IMR-90 (cell line): ENCODE measurements around the gene DOCK4. TPM values are rescaled to one million over a fixed set of nuclear protein-coding genes. Genes with fewer than 3 reads are reported as not detected.

ENCODE experiments used
- ATAC-seq: fragments of 200-7000 bp; cut with Tn5 transposase; 2 replicates; pipeline ENCODE4 v1.9.1; 2020; ENCODE audit warnings: low read depth, mild to moderate bottlenecking, moderate library complexity
- BruUV-seq: library from RNA; stranded (reverse); fragments of 400-500 nt; replicated peaks from 2 replicates; lab custom pipeline; 2021; lab: Mats Ljungman, UMichigan
- CTCF ChIA-PET: fragments of 300-600 bp; formaldehyde crosslinking; extraction: SDS; loops from one replicate; lab custom pipeline; 2021; ENCODE audit warnings: antibody characterized with exemption; lab: Yijun Ruan, JAX
- POLR2A ChIA-PET: fragments of 300-600 bp; sonication (Branson Sonifier 250); formaldehyde crosslinking; loops from one replicate; lab custom pipeline; 2022; ENCODE audit warnings: antibody characterized with exemption; ENCODE audit not compliant: unreplicated experiment; lab: Charles Lee
- DNase-seq: peaks from one replicate; pipeline ENCODE4 v3.0.0; 2013
- H2AFZ ChIP-seq: replicated peaks from 2 replicates; pipeline ENCODE3; 2013; ENCODE audit warnings: low read length, mild to moderate bottlenecking; ENCODE audit not compliant: poor library complexity
- H2AK5ac ChIP-seq: 2 replicates; pipeline ENCODE4 v1.6.1; 2013; ENCODE audit warnings: low read depth, low read length, inconsistent platforms
- H2AK9ac ChIP-seq: replicated peaks from 2 replicates; pipeline ENCODE3; 2013; ENCODE audit warnings: mild to moderate bottlenecking, low read depth, low read length, moderate library complexity; ENCODE audit not compliant: poor library complexity
- H2BK120ac ChIP-seq: 2 replicates; pipeline ENCODE4 v1.6.1; 2013; ENCODE audit warnings: low read depth, low read length, inconsistent platforms
- H2BK15ac ChIP-seq: 3 replicates; pipeline ENCODE4 v1.6.1; 2013; ENCODE audit warnings: low read depth, low read length, inconsistent platforms
- H2BK20ac ChIP-seq: 2 replicates; pipeline ENCODE4 v1.6.1; 2013; ENCODE audit warnings: low read depth, mild to moderate bottlenecking, inconsistent platforms, low read length, moderate library complexity
- H2BK5ac ChIP-seq: 2 replicates; pipeline ENCODE4 v1.6.1; 2013; ENCODE audit warnings: mild to moderate bottlenecking, low read depth, low read length, inconsistent platforms; ENCODE audit not compliant: poor library complexity, severe bottlenecking
- H3K14ac ChIP-seq: replicated peaks from 2 replicates; pipeline ENCODE4 v1.6.1; 2013; ENCODE audit warnings: low read depth, low read length, inconsistent platforms
- H3K18ac ChIP-seq: 2 replicates; pipeline ENCODE4 v1.6.1; 2013; ENCODE audit warnings: low read depth, low read length, control low read depth
- H3K23ac ChIP-seq: 2 replicates; pipeline ENCODE4 v1.6.1; 2013; ENCODE audit warnings: low read depth, low read length, inconsistent platforms
- H3K27ac ChIP-seq: 2 replicates; pipeline ENCODE4 v1.5.1; 2013; ENCODE audit warnings: mild to moderate bottlenecking, control low read depth, low read length; ENCODE audit not compliant: insufficient read depth
- H3K27me3 ChIP-seq: 2 replicates; pipeline ENCODE4 v1.6.1; 2013; ENCODE audit warnings: low read length; ENCODE audit not compliant: control insufficient read depth, insufficient read depth
- H3K36me3 ChIP-seq: 2 replicates; pipeline ENCODE4 v1.6.1; 2013; ENCODE audit warnings: low read length, mixed read lengths; ENCODE audit not compliant: control insufficient read depth, insufficient read depth
- H3K4ac ChIP-seq: 2 replicates; pipeline ENCODE4 v1.6.1; 2013; ENCODE audit warnings: low read depth, low read length, inconsistent platforms
- H3K4me1 ChIP-seq: 2 replicates; pipeline ENCODE4 v1.6.1; 2013; ENCODE audit warnings: low read length, mixed read lengths; ENCODE audit not compliant: control insufficient read depth, insufficient read depth
- H3K4me2 ChIP-seq: 2 replicates; pipeline ENCODE4 v1.6.1; 2013; ENCODE audit warnings: low read depth, mild to moderate bottlenecking, control low read depth, low read length, moderate library complexity
- H3K4me3 ChIP-seq: 2 replicates; pipeline ENCODE4 v1.5.1; 2013; ENCODE audit warnings: low read depth, mild to moderate bottlenecking, control low read depth, low read length, moderate library complexity; ENCODE audit not compliant: insufficient read depth
- H3K56ac ChIP-seq: 2 replicates; pipeline ENCODE4 v1.6.1; 2013; ENCODE audit warnings: low read length, inconsistent platforms; ENCODE audit not compliant: insufficient read depth; ENCODE audit errors: extremely low read depth
- H3K79me1 ChIP-seq, 2 experiments: 2 replicates each; pipeline ENCODE4 v1.6.1; 2013; ENCODE audit warnings: low read length in 2 of 2, inconsistent platforms in 1 of 2, low read depth in 1 of 2
- H3K9ac ChIP-seq: 2 replicates; pipeline ENCODE4 v1.6.1; 2013; ENCODE audit warnings: low read depth, low read length, control low read depth
- H3K9me1 ChIP-seq: 2 replicates; pipeline ENCODE4 v1.6.1; 2013; ENCODE audit warnings: low read length, inconsistent platforms; ENCODE audit not compliant: insufficient read depth
- H3K9me3 ChIP-seq: 2 replicates; pipeline ENCODE4 v1.6.1; 2013; ENCODE audit warnings: low read length; ENCODE audit not compliant: control insufficient read depth, insufficient read depth
- H4K20me1 ChIP-seq: 2 replicates; pipeline ENCODE4 v1.6.1; 2013; ENCODE audit warnings: low read length, inconsistent platforms; ENCODE audit not compliant: insufficient read depth
- H4K5ac ChIP-seq: 2 replicates; pipeline ENCODE4 v1.6.1; 2013; ENCODE audit warnings: mild to moderate bottlenecking, low read depth, low read length, control low read depth
- H4K8ac ChIP-seq, 2 experiments: 2 replicates each; pipeline ENCODE4 v1.6.1; 2013; ENCODE audit warnings: low read depth in 2 of 2, low read length in 2 of 2, control low read depth in 1 of 2, inconsistent platforms in 1 of 2
- H4K91ac ChIP-seq: 2 replicates; pipeline ENCODE4 v1.6.1; 2013; ENCODE audit warnings: low read depth, low read length, inconsistent platforms; ENCODE audit not compliant: insufficient read depth
- BHLHE40 ChIP-seq: fragments of 150-350 bp; IDR thresholded peaks from 2 replicates; pipeline ENCODE4 v1.6.1; 2016; ENCODE audit warnings: mild to moderate bottlenecking, low read depth, low read length
- CEBPB ChIP-seq: IDR thresholded peaks from 2 replicates; pipeline ENCODE4 v1.6.1; 2012; ENCODE audit warnings: low read depth, low read length, improper control_type of control experiment
- CHD1 ChIP-seq: IDR thresholded peaks from 2 replicates; pipeline ENCODE4 v1.6.1; 2012; ENCODE audit warnings: low read depth, low read length, improper control_type of control experiment
- CTCF ChIP-seq: conservative IDR thresholded peaks from 2 replicates; pipeline ENCODE4 v1.5.1; 2012; ENCODE audit warnings: mild to moderate bottlenecking, low read depth, low read length, improper control_type of control experiment
- ELK1 ChIP-seq: fragments of 150-350 bp; IDR thresholded peaks from 2 replicates; pipeline ENCODE4 v1.6.1; 2016; ENCODE audit warnings: low read depth, mild to moderate bottlenecking, low read length, moderate library complexity, borderline replicate concordance
- FOS ChIP-seq: fragments of 150-350 bp; IDR thresholded peaks from 2 replicates; pipeline ENCODE4 v1.6.1; 2016; ENCODE audit warnings: low read depth, low read length
- MAFK ChIP-seq: IDR thresholded peaks from 2 replicates; pipeline ENCODE4 v1.6.1; 2012; ENCODE audit warnings: low read depth, low read length, improper control_type of control experiment
- MAZ ChIP-seq: IDR thresholded peaks from 2 replicates; pipeline ENCODE4 v1.6.1; 2012; ENCODE audit warnings: low read depth, mild to moderate bottlenecking, low read length, improper control_type of control experiment, moderate library complexity, borderline replicate concordance
- MXI1 ChIP-seq: IDR thresholded peaks from 2 replicates; pipeline ENCODE4 v1.6.1; 2012; ENCODE audit warnings: low read depth, mild to moderate bottlenecking, low read length, moderate library complexity, borderline replicate concordance
- NFE2L2 ChIP-seq: fragments of 150-350 bp; IDR thresholded peaks from 2 replicates; pipeline ENCODE4 v1.6.1; 2016; ENCODE audit warnings: low read depth, mild to moderate bottlenecking, low read length
- POLR2A ChIP-seq: IDR thresholded peaks from 2 replicates; pipeline ENCODE4 v1.6.1; 2012; ENCODE audit warnings: mild to moderate bottlenecking, low read depth, low read length
- RAD21 ChIP-seq: IDR thresholded peaks from 2 replicates; pipeline ENCODE4 v1.6.1; 2012; ENCODE audit warnings: low read length, improper control_type of control experiment
- RCOR1 ChIP-seq: IDR thresholded peaks from 2 replicates; pipeline ENCODE4 v1.6.1; 2012; ENCODE audit warnings: mild to moderate bottlenecking, low read length, improper control_type of control experiment; ENCODE audit not compliant: insufficient replicate concordance
- RFX5 ChIP-seq: IDR thresholded peaks from 2 replicates; pipeline ENCODE4 v1.8.0; 2012; ENCODE audit warnings: low read depth, mild to moderate bottlenecking, low read length, moderate library complexity
- SMC3 ChIP-seq: fragments of 150-350 bp; IDR thresholded peaks from 2 replicates; pipeline ENCODE4 v1.6.1; 2016; ENCODE audit warnings: low read depth, mild to moderate bottlenecking, antibody characterized with exemption, low read length, moderate library complexity
- USF2 ChIP-seq: fragments of 150-350 bp; IDR thresholded peaks from 2 replicates; pipeline ENCODE4 v1.6.1; 2017; ENCODE audit warnings: mild to moderate bottlenecking, antibody characterized with exemption, low read length, low read depth
- WGBS, 2 experiments: methylation state at CpG; one replicate each; pipeline versions ENCODE4 v1.1.5 to v1.1.7; 2013; ENCODE audit warnings: missing lambda C conversion rate in 2 of 2; ENCODE audit not compliant: insufficient read length in 1 of 2; ENCODE audit errors: extremely low coverage in 2 of 2; 5-methylcytosine and 5-hydroxymethylcytosine counted together
- dilution Hi-C: fragments of 300-500 bp; cut with HindIII; formaldehyde crosslinking; loops from one replicate; pipeline ENCODE4 v1.14.3; 2018; ENCODE audit warnings: low sequenced_read_pairs; ENCODE audit not compliant: unreplicated experiment
- in situ Hi-C: fragments of 300-500 bp; cut with MboI; formaldehyde crosslinking; loops from 3 replicates; pipeline ENCODE4 v1.14.3; 2019; ENCODE audit warnings: low sequenced_read_pairs, inconsistent platforms, mixed read lengths
- intact Hi-C: fragments of 100-400 bp; cut with micrococcal nuclease; formaldehyde crosslinking; loops from 2 replicates; pipeline ENCODE4 v1.10.0; 2022
- polyA plus RNA-seq, 3 experiments: library from polyadenylated mRNA; depleted of rRNA; stranded (reverse); fragments of >200 nt; gene quantifications; 2 replicates each; pipeline ENCODE4 v1.2.3, GENCODE V29; 2012; ENCODE audit warnings: low replicate concordance in 1 of 3
- total RNA-seq: library from RNA; depleted of rRNA; stranded (reverse); fragments of >200 nt; gene quantifications from 2 replicates; pipeline ENCODE4 v1.2.3, GENCODE V29; 2012

The DOCK4 gene
- total and polyA plus RNA-seq, 2 of the 4 experiments (the other 2 are of a cell fraction) = 4.4 to 12.2 TPM

GRCh38 chr7:112086496-112087254 is 119.5 kb downstream of the DOCK4 start:
- intact Hi-C loops (no loop called here), in situ Hi-C loops (no loop called here), dilution Hi-C loops (no loop called here)
- H2BK20ac ChIP-seq = no peak overlapping the region; the same call in 1 of the 2 replicates
- H2BK15ac ChIP-seq = no peak overlapping the region
- H3K14ac ChIP-seq = no peak overlapping the region
- no peaks in the 10 kb centered on the region for H3K9me1 ChIP-seq
- no peak overlapping the region for H2AK9ac ChIP-seq
- POLR2A ChIA-PET = no interaction called here
- H3K18ac ChIP-seq = no peak overlapping the region
- H2BK120ac ChIP-seq = no peak overlapping the region
- peaks cover 9% of the 10 kb centered on the region; the same call in 1 of the 2 replicates for H3K4me1 ChIP-seq
- no peak overlapping the region for H3K23ac ChIP-seq
- no peak overlapping the region for H2BK5ac ChIP-seq
- no peak overlapping the region for H4K8ac ChIP-seq
- H3K36me3 ChIP-seq = no peaks in the 10 kb centered on the region
- H3K56ac ChIP-seq = no peak overlapping the region
- no peaks in the 10 kb centered on the region for H3K9me3 ChIP-seq
- H3K27ac ChIP-seq = no peak overlapping the region
- CTCF ChIA-PET = no interaction called here
- no peaks in the 10 kb centered on the region for H3K27me3 ChIP-seq
- no peak overlapping the region for H3K4me3 ChIP-seq
- TF ChIP-seq RAD21 (no peak), USF2 (no peak), RCOR1 (no peak), NFE2L2 (no peak), RFX5 (no peak), CEBPB (no peak), ELK1 (no peak), BHLHE40 (no peak), MAFK (no peak), SMC3 (no peak), CHD1 (no peak), FOS (no peak), MAZ (no peak), POLR2A (no peak), MXI1 (no peak), CTCF (no peak)
- H4K5ac ChIP-seq = no peak overlapping the region
- WGBS, 2 experiments = no CpG with 5 or more reads among the region's 3 CpGs
- no peak for DNase-seq
- no peaks in the 10 kb centered on the region for H4K20me1 ChIP-seq
- no peak overlapping the region for H3K4ac ChIP-seq
- peaks cover 0 to 6% of the 10 kb centered on the region in 2 experiments for H3K79me1 ChIP-seq
- no peak overlapping the region for H2AFZ ChIP-seq
- H3K4me2 ChIP-seq = no peak overlapping the region
- H3K9ac ChIP-seq = no peak overlapping the region
- no peak overlapping the region for H2AK5ac ChIP-seq
- ATAC-seq = no peak
- no TSS peak for BruUV-seq
- no peak overlapping the region for H4K91ac ChIP-seq
